Measurements from ENCODE around the gene SH3D21.

The SH3D21 gene

DNA sequence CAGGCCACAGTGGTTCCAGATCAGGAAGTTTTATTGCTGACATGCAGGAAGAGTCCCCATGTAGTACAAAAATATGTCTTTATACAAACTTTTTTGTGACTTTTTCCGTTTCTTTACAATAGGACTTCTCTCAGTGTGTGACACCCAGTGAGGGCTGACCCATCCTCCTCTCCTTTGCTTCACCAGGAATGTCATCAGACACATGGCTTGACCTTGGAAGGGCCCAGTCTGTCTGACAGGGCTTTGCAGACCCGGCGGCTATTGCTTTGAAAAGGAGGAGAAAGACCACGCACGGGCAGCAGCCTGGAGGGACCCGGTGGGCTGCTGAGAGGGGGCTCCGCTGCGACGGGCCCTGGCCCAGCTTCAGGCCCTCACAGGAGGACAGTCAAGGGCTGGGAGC, 33.4 kb downstream of the SH3D21 start:
- Histone ChIP-seq H3K27me3 (ENCODE audit: control insufficient read depth, insufficient read depth, low read length) (peaks cover 3% of the 10 kb centered on the region), H3K36me3 (ENCODE audit: control insufficient read depth, insufficient read depth, low read length) (peaks cover 19% of the 10 kb centered on the region), H3K4me1 (ENCODE audit: control insufficient read depth, insufficient read depth, low read length) (no peaks in the 10 kb centered on the region), H3K9me3 (ENCODE audit: control insufficient read depth, insufficient read depth, low read length) (no peaks in the 10 kb centered on the region), H3K9ac (ENCODE audit: low read depth, low read length) (no peak overlapping the region), H3K4me3 (ENCODE audit: low read depth, low read length) (no peak overlapping the region)

DNA sequence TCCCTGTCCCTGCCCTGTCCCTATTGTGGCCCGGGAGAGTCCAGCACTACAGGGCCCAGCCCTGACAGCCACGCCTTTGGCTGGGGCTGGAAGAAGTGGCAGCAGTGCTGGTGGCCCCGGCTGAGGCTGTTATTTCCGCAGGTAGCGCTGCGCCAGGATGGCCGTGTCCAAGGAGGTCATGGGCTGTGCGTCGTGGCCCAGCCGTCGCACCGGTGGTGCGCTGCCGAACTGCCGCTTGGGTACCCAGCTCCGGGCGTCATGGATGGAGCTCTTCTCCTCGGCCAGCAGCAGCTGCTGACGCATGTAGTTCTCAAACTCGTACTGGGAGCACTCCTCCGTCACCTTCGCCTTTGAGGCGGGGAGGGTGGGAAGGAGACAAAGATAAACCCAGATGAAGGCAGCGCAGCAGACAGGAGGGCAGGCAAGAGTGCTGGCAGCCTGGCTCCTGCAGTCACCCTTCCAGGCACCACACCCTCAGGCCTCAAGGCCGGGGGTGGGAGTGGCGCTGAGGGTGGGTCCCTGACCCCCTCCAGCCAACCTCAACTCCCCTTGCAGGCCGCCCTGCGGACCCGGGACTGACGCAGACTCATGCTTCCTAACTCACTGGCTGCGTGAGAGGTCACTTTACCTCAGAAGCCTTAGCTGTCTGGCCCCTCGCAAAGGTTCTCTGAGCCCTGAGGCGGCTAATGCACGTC, 35.6 kb downstream of the SH3D21 start:
- H3K4me3 ChIP-seq (ENCODE audit: low read depth, low read length) = no peak overlapping the region
- H3K9ac ChIP-seq (ENCODE audit: low read depth, low read length) = no peak overlapping the region
- no peaks in the 10 kb centered on the region for H3K27me3 ChIP-seq (ENCODE audit: control insufficient read depth, insufficient read depth, low read length)
- H3K9me3 ChIP-seq (ENCODE audit: control insufficient read depth, insufficient read depth, low read length) = no peaks in the 10 kb centered on the region
- no peaks in the 10 kb centered on the region for H3K4me1 ChIP-seq (ENCODE audit: control insufficient read depth, insufficient read depth, low read length)
- peaks cover 33% of the 10 kb centered on the region for H3K36me3 ChIP-seq (ENCODE audit: control insufficient read depth, insufficient read depth, low read length)

DNA sequence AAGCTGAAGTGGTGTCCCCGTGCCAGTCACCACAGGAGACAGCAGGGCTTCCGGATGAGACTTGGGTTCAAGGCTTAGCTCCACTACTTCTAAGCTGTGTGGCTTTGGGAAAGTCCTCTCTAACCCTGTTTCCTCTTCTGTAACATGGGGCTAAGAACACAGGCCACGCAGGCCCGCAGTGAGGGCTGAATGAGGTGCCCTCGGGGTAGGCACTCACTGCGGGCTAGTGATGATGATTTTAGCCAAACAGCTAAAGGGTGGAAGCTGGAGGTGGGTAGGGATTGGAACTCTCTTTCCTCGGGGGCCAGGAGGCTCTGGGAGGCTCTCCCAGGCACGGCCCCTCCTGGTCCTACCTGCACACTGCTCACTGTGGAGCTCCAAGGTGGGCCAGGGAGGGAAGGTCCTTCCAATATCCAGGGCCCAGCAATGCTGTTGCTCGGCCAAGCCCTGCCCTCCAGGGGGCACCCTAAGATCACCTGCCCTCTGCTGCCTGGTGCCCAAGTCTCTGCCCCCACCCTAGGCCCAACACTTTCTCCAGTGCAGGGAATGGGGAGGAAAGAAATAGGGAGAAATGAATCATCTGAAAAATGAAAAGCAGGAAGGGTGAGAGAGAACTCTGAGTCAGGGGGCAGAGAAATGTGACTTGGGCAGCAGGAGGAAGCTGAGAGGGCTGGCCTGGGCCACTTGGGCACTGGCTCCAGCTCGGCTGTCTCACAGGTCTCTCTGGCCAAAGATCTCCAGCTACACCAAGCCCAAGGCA, 36.4 kb downstream of the SH3D21 start:
- no peaks in the 10 kb centered on the region for H3K4me1 ChIP-seq (ENCODE audit: control insufficient read depth, insufficient read depth, low read length)
- H3K36me3 ChIP-seq (ENCODE audit: control insufficient read depth, insufficient read depth, low read length) = peaks cover 38% of the 10 kb centered on the region
- H3K9ac ChIP-seq (ENCODE audit: low read depth, low read length) = no peak overlapping the region

DNA sequence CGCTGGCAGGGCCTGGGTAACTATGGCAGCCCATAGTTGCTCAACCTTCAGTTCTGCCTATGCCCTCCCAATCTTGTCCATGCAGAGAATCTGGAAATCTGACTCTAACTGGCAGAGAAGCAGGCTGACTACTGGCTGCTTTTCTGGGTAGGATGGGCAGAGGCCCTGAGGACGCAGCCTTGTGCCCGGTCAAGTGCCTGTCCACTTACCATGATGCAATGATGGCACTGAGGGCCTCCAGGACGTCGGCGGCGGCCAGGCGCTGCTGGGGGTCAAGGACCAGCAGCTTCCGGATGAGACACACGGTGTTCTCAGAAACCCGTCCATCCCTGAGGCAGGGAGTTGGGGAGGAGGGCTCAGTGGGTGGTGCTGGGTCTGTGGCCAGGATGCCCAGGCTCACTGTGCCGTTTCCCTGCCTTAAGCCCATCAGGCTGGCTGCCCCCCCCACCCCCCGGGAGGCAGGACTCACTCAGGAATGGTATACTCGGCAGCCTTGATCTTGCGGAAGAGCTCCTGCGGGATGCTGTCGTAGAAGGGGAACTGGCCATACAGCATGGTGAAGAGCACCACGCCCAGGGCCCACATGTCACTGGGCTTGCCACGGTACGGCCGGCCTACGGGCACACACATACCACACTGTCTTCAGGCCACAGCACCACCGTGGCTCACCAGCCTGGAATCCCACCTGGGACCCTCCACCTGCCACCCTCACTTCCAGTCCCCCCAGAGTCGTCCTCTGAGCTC, 37.7 kb downstream of the SH3D21 start:
- Histone ChIP-seq H3K9ac (ENCODE audit: low read depth, low read length) (no peak overlapping the region), H3K27me3 (ENCODE audit: control insufficient read depth, insufficient read depth, low read length) (no peaks in the 10 kb centered on the region), H3K36me3 (ENCODE audit: control insufficient read depth, insufficient read depth, low read length) (peaks cover 45% of the 10 kb centered on the region), H3K9me3 (ENCODE audit: control insufficient read depth, insufficient read depth, low read length) (no peaks in the 10 kb centered on the region), H3K4me3 (ENCODE audit: low read depth, low read length) (no peak overlapping the region), H3K4me1 (ENCODE audit: control insufficient read depth, insufficient read depth, low read length) (no peaks in the 10 kb centered on the region)

More for the DNA sequence above, 36.4 kb downstream of the SH3D21 start:
- no peaks in the 10 kb centered on the region for H3K27me3 ChIP-seq (ENCODE audit: control insufficient read depth, insufficient read depth, low read length)
- no peak overlapping the region for H3K4me3 ChIP-seq (ENCODE audit: low read depth, low read length)
- no peaks in the 10 kb centered on the region for H3K9me3 ChIP-seq (ENCODE audit: control insufficient read depth, insufficient read depth, low read length)

DNA sequence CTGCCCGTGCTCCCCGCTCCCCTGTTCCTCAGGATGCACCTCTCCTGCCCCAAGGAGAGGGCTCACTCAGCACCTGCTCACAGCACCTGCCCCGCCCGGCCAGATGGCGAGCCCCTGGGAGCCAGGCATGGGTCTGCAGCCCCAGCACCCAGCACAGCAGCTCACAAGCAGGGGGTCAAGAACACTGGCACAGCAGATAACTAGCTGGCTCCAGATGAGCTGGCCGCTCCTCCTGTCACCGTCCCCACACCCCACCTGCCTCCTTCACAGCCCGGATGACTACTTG, 38.2 kb downstream of the SH3D21 start:
- H3K9ac ChIP-seq (ENCODE audit: low read depth, low read length) = no peak overlapping the region
- no peak overlapping the region for H3K4me3 ChIP-seq (ENCODE audit: low read depth, low read length)
- no peaks in the 10 kb centered on the region for H3K9me3 ChIP-seq (ENCODE audit: control insufficient read depth, insufficient read depth, low read length)
- no peaks in the 10 kb centered on the region for H3K4me1 ChIP-seq (ENCODE audit: control insufficient read depth, insufficient read depth, low read length)
- H3K27me3 ChIP-seq (ENCODE audit: control insufficient read depth, insufficient read depth, low read length) = no peaks in the 10 kb centered on the region
- peaks cover 43% of the 10 kb centered on the region for H3K36me3 ChIP-seq (ENCODE audit: control insufficient read depth, insufficient read depth, low read length)

DNA sequence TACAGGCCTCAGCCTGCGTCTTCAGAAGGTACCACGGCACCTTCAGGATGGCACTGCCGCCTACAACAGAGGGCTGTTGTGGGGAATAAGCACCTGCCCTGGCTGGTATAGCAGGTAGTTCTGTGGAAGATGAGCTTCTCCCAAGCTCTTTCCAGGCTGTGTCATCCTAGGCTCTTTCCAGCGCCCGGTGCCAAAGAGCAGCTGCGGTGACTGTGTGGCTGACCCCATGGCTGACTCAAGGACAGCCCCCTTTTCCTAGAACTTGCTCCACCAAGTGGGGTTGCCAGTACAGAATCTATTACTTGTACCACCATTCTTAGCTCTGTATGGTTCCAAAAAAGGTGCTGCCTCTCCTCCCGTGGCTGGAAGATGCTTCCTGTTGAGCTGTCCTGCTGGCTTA, 39.2 kb downstream of the SH3D21 start:
- H3K9me3 ChIP-seq (ENCODE audit: control insufficient read depth, insufficient read depth, low read length) = no peaks in the 10 kb centered on the region
- no peak overlapping the region for H3K4me3 ChIP-seq (ENCODE audit: low read depth, low read length)
- H3K4me1 ChIP-seq (ENCODE audit: control insufficient read depth, insufficient read depth, low read length) = no peaks in the 10 kb centered on the region
- no peak overlapping the region for H3K9ac ChIP-seq (ENCODE audit: low read depth, low read length)
- H3K27me3 ChIP-seq (ENCODE audit: control insufficient read depth, insufficient read depth, low read length) = no peaks in the 10 kb centered on the region
- H3K36me3 ChIP-seq (ENCODE audit: control insufficient read depth, insufficient read depth, low read length) = peaks cover 43% of the 10 kb centered on the region

DNA sequence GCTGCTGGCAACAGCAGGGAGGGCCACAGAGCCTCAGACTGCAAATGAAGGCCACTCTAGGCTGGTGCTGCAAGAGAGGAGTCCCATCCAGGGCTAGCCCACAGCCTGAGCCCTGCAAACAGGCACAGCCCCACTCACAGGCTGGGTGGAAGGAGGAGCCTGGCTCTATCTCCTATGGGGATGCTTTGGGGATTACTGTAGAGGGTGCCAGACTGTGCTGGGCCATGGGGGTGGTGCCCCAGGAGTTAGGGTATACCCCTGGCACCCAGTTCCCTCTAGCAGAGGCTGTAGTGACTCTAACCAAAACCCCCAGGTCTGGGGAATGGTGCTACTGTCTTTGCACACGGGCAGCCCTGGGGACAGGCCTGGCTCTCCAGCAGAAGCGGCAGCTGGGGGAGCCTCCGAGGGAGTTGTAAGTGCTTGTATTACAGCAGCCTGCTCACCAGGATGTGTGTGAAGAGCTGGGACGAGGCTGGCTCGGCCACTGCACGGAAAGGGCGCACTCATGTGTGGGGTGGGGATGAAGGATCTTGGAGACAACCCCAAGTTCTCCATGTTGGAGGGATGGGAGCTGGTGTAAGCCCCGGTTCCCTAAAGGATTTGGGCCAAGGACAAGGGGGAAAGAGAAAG, 40.7 kb downstream of the SH3D21 start:
- Histone ChIP-seq H3K9me3 (ENCODE audit: control insufficient read depth, insufficient read depth, low read length) (no peaks in the 10 kb centered on the region), H3K27me3 (ENCODE audit: control insufficient read depth, insufficient read depth, low read length) (no peaks in the 10 kb centered on the region), H3K4me3 (ENCODE audit: low read depth, low read length) (no peak overlapping the region), H3K36me3 (ENCODE audit: control insufficient read depth, insufficient read depth, low read length) (peaks cover 44% of the 10 kb centered on the region), H3K9ac (ENCODE audit: low read depth, low read length) (no peak overlapping the region), H3K4me1 (ENCODE audit: control insufficient read depth, insufficient read depth, low read length) (no peaks in the 10 kb centered on the region)

DNA sequence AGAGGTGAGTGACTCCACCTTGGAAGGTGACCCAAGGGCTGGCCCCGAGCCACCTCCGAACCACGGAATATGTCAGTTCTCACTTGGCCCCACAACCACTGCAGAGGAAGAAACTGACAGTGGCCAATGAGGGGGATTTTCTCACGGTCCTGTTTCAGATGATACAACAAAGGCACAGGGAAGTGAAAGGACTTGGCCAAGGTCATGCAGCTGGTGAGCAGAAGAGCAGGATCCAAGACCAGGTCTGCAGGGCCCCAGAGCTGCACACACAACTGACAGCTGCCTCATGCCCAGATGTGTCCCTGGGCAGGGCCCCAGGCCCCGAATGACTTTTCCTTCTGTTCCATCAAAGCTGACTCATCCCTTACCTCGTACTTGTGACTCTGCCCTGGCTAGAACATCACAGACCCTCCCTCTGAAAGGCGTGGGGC, 43.1 kb downstream of the SH3D21 start:
- no peak overlapping the region for H3K9ac ChIP-seq (ENCODE audit: low read depth, low read length)
- no peaks in the 10 kb centered on the region for H3K4me1 ChIP-seq (ENCODE audit: control insufficient read depth, insufficient read depth, low read length)
- H3K36me3 ChIP-seq (ENCODE audit: control insufficient read depth, insufficient read depth, low read length) = peaks cover 41% of the 10 kb centered on the region
- no peaks in the 10 kb centered on the region for H3K27me3 ChIP-seq (ENCODE audit: control insufficient read depth, insufficient read depth, low read length)
- H3K4me3 ChIP-seq (ENCODE audit: low read depth, low read length) = no peak overlapping the region
- H3K9me3 ChIP-seq (ENCODE audit: control insufficient read depth, insufficient read depth, low read length) = no peaks in the 10 kb centered on the region

DNA sequence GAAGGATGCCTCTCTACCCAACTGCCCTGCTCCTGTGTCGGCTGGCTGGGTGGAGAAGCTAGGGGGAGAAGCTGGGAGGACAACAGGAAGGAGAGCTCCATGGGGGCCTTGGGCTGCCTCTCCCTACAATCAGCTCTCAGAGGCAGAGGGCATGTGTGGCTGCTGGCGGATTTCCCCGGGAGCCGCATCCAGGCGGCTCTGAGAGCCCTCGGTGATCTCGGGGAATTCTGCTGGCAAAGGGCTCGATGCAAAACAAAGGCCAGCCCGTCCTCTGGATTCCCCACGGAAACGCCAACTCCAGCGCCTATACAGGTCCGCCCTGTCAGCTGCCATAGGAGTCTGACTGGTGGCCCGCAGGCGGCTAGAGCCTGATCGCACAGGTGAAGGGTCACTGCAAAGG, 43.7 kb downstream of the SH3D21 start:
- H3K27me3 ChIP-seq (ENCODE audit: control insufficient read depth, insufficient read depth, low read length) = no peaks in the 10 kb centered on the region
- peaks cover 46% of the 10 kb centered on the region for H3K36me3 ChIP-seq (ENCODE audit: control insufficient read depth, insufficient read depth, low read length)
- H3K4me1 ChIP-seq (ENCODE audit: control insufficient read depth, insufficient read depth, low read length) = no peaks in the 10 kb centered on the region
- no peak overlapping the region for H3K9ac ChIP-seq (ENCODE audit: low read depth, low read length)
- no peak overlapping the region for H3K4me3 ChIP-seq (ENCODE audit: low read depth, low read length)
- H3K9me3 ChIP-seq (ENCODE audit: control insufficient read depth, insufficient read depth, low read length) = no peaks in the 10 kb centered on the region

DNA sequence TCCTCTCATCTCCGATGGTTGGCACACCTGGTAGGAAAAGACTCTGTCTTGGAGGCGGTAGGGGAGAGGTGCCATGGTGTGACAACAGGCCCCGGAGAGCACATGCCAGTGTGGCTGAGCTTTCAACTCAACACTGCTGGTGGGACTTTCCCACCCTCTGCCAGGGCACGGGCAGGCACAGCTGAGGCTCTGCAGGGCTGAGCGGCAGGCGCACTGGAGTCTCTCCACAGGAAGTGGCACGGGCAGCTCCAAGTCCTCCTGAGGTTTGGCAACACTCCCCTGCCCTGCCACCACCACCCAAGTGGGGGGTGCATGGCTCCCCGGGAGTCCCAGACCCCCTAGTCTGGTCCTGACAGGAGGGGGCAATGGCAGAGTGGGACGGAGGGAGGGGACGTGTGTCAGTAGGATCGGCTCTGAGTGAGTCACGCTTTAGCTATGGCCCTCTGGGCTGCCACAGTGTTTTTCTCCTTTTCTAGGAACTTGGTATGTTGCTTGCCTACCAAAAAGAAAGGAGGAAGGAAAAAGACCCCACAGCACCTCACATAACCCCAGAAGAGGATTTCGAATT, 44.6 kb downstream of the SH3D21 start:
- Histone ChIP-seq H3K36me3 (ENCODE audit: control insufficient read depth, insufficient read depth, low read length) (peaks cover 45% of the 10 kb centered on the region), H3K4me1 (ENCODE audit: control insufficient read depth, insufficient read depth, low read length) (no peaks in the 10 kb centered on the region), H3K9me3 (ENCODE audit: control insufficient read depth, insufficient read depth, low read length) (no peaks in the 10 kb centered on the region), H3K4me3 (ENCODE audit: low read depth, low read length) (no peak overlapping the region), H3K9ac (ENCODE audit: low read depth, low read length) (no peak overlapping the region), H3K27me3 (ENCODE audit: control insufficient read depth, insufficient read depth, low read length) (no peaks in the 10 kb centered on the region)

DNA sequence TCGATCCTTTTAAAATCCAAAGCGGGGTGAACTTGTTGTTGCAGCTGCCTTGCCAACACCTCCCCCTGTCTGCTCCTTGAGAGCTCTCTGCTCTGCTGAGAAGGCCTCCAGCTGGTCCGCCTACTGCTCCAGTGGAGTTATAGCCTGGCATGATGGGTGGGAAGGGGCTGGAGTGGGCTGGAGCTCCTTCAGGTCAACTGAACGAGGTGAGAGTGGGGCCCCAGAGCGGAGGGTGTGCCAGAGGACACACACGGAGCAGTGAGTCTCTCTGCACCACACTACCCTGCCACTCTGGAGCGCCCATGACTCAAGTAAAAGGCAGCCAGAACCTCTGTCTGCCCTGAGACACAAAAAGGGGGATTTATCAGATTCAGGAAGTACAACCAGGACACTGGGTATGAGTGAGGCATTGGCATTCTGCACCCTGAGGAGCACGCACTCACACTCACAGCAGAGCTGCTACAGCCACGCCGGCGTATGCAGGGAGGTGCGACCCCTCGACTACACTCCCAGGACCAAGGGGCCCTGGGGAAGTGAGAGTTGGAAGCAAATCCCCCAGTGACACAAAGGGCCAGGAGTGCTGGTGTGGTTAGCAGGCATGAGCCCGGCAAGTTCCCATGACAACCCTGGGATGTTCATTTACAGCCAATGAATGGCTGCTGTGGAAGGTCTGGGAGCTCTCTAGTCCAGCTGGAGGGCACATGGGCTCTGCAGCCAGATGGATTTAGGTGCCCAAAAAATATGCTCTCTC, 45.2 kb downstream of the SH3D21 start:
- Histone ChIP-seq H3K4me3 (ENCODE audit: low read depth, low read length) (no peak overlapping the region), H3K36me3 (ENCODE audit: control insufficient read depth, insufficient read depth, low read length) (peaks cover 41% of the 10 kb centered on the region), H3K9me3 (ENCODE audit: control insufficient read depth, insufficient read depth, low read length) (no peaks in the 10 kb centered on the region), H3K27me3 (ENCODE audit: control insufficient read depth, insufficient read depth, low read length) (no peaks in the 10 kb centered on the region), H3K9ac (ENCODE audit: low read depth, low read length) (no peak overlapping the region), H3K4me1 (ENCODE audit: control insufficient read depth, insufficient read depth, low read length) (no peaks in the 10 kb centered on the region)

All from iPS-15b (cell line).